Measurements from ENCODE around the gene MAPT. TPM values are rescaled to one million over a fixed set of nuclear protein-coding genes. Genes with fewer than 3 reads are reported as not detected.
"Not testable (repeated sequence)": the region's sequence is repeated elsewhere in the genome, so short reads cannot be mapped to it uniquely, and the experiment has no call there.

MAPT gene
- total and polyA plus RNA-seq, 2 experiments from 2014 or later = 0.37 to 0.71 TPM

- no peaks in the 10 kb centered on the region for H3K9me3 ChIP-seq (ENCODE audit: low read depth)
- TF ChIP-seq EZH2phosphoT487 (IDR thresholded peaks at IDR 0.05; ENCODE audit: low read depth, severe bottlenecking, unreplicated experiment) (no peak), EZH2 (IDR thresholded peaks at IDR 0.05; ENCODE audit: borderline replicate concordance) (no peak), CTCF (IDR thresholded peaks at IDR 0.05; ENCODE audit: poor library complexity) (no peak)
- peaks cover 20% of the 10 kb centered on the region for H3K27me3 ChIP-seq
- WGBS (ENCODE audit: low lambda C conversion rate, missing lambda C conversion rate) = 89% methylated on average over 10 of the region's 10 CpGs
- H3K4me3 ChIP-seq = no peak overlapping the region
- no peaks in the 10 kb centered on the region for H4K20me1 ChIP-seq (ENCODE audit: insufficient read depth, poor library complexity, severe bottlenecking)
- H3K4me1 ChIP-seq (ENCODE audit: insufficient read depth) = no peaks in the 10 kb centered on the region
- H3K36me3 ChIP-seq (replicated peaks; ENCODE audit: insufficient read depth, low read depth) = no peaks in the 10 kb centered on the region
- DNase-seq (ENCODE audit: low spot score) = no peak
- H2AFZ ChIP-seq = no peak overlapping the region
- H3K9me2 ChIP-seq (replicated peaks; ENCODE audit: insufficient read depth) = no peaks in the 10 kb centered on the region
- no peak overlapping the region for H3K27ac ChIP-seq
- H3K79me2 ChIP-seq = no peaks in the 10 kb centered on the region
- no peak overlapping the region for H3K4me2 ChIP-seq
Measured at GRCh38 chr17:45955326-45955725, 61.0 kb downstream of the MAPT start.

GRCh38 chr17:45956090-45956489 is 61.7 kb downstream of the MAPT start:
- no peaks in the 10 kb centered on the region for H3K9me3 ChIP-seq (ENCODE audit: low read depth)
- H3K4me1 ChIP-seq (ENCODE audit: insufficient read depth) = no peaks in the 10 kb centered on the region
- H3K4me3 ChIP-seq = no peak overlapping the region
- peaks cover 13% of the 10 kb centered on the region for H3K27me3 ChIP-seq
- H3K9me2 ChIP-seq (replicated peaks; ENCODE audit: insufficient read depth) = no peaks in the 10 kb centered on the region
- no peaks in the 10 kb centered on the region for H3K36me3 ChIP-seq (replicated peaks; ENCODE audit: insufficient read depth, low read depth)
- TF ChIP-seq EZH2phosphoT487 (IDR thresholded peaks at IDR 0.05; ENCODE audit: low read depth, severe bottlenecking, unreplicated experiment) (no peak), EZH2 (IDR thresholded peaks at IDR 0.05; ENCODE audit: borderline replicate concordance) (no peak), CTCF (IDR thresholded peaks at IDR 0.05; ENCODE audit: poor library complexity) (no peak)
- H3K4me2 ChIP-seq = no peak overlapping the region
- no peak for DNase-seq (ENCODE audit: low spot score)
- no peak overlapping the region for H3K27ac ChIP-seq
- H3K79me2 ChIP-seq = no peaks in the 10 kb centered on the region
- no peaks in the 10 kb centered on the region for H4K20me1 ChIP-seq (ENCODE audit: insufficient read depth, poor library complexity, severe bottlenecking)
- WGBS (ENCODE audit: low lambda C conversion rate, missing lambda C conversion rate) = 84% methylated on average over 3 of the region's 3 CpGs
- no peak overlapping the region for H2AFZ ChIP-seq

- H2AFZ ChIP-seq; H3K79me2 ChIP-seq; H3K9me2 ChIP-seq (replicated peaks; ENCODE audit: insufficient read depth); H3K27ac ChIP-seq; H4K20me1 ChIP-seq (ENCODE audit: insufficient read depth, poor library complexity, severe bottlenecking); H3K4me1 ChIP-seq (ENCODE audit: insufficient read depth); H3K36me3 ChIP-seq (replicated peaks; ENCODE audit: insufficient read depth, low read depth); H3K4me3 ChIP-seq; H3K9me3 ChIP-seq (ENCODE audit: low read depth); DNase-seq (ENCODE audit: low spot score); H3K4me2 ChIP-seq: not testable (repeated sequence)
- peaks cover 11% of the 10 kb centered on the region for H3K27me3 ChIP-seq
- WGBS (ENCODE audit: low lambda C conversion rate, missing lambda C conversion rate) = 73% methylated on average over 4 of the region's 4 CpGs
Measured at GRCh38 chr17:45956746-45957145, 62.4 kb downstream of the MAPT start.

- H3K4me2 ChIP-seq = no peak overlapping the region
- H3K27ac ChIP-seq = no peak overlapping the region
- no peaks in the 10 kb centered on the region for H3K9me2 ChIP-seq (replicated peaks; ENCODE audit: insufficient read depth)
- WGBS (ENCODE audit: low lambda C conversion rate, missing lambda C conversion rate) = 82% methylated on average over 9 of the region's 9 CpGs
- H4K20me1 ChIP-seq (ENCODE audit: insufficient read depth, poor library complexity, severe bottlenecking) = no peaks in the 10 kb centered on the region
- no peaks in the 10 kb centered on the region for H3K4me1 ChIP-seq (ENCODE audit: insufficient read depth)
- H3K36me3 ChIP-seq (replicated peaks; ENCODE audit: insufficient read depth, low read depth) = no peaks in the 10 kb centered on the region
- no peak for TF ChIP-seq CTCF (IDR thresholded peaks at IDR 0.05; ENCODE audit: poor library complexity)
- TF ChIP-seq EZH2 (IDR thresholded peaks at IDR 0.05; ENCODE audit: borderline replicate concordance) = no peak
- TF ChIP-seq EZH2phosphoT487 (IDR thresholded peaks at IDR 0.05; ENCODE audit: low read depth, severe bottlenecking, unreplicated experiment) = no peak
- no peak overlapping the region for H3K4me3 ChIP-seq
- no peak for DNase-seq (ENCODE audit: low spot score)
- H2AFZ ChIP-seq = no peak overlapping the region
- no peaks in the 10 kb centered on the region for H3K79me2 ChIP-seq
- H3K9me3 ChIP-seq (ENCODE audit: low read depth) = no peaks in the 10 kb centered on the region
- peaks cover 6% of the 10 kb centered on the region for H3K27me3 ChIP-seq
Measured at GRCh38 chr17:45958307-45958706, 64.0 kb downstream of the MAPT start.
